Measurements from ENCODE around the gene KCNJ11. TPM values are rescaled to one million over a fixed set of nuclear protein-coding genes. Genes with fewer than 3 reads are reported as not detected.
A peak's percentile ranks its signal among the peaks of the same experiment; 100 is the strongest.

KCNJ11 gene
- total and polyA plus RNA-seq, 2 of the 13 experiments (the other 11 are each of a cell fraction or from before 2014, with no cell fraction given), result 0.38 to 1.6 TPM

DNA sequence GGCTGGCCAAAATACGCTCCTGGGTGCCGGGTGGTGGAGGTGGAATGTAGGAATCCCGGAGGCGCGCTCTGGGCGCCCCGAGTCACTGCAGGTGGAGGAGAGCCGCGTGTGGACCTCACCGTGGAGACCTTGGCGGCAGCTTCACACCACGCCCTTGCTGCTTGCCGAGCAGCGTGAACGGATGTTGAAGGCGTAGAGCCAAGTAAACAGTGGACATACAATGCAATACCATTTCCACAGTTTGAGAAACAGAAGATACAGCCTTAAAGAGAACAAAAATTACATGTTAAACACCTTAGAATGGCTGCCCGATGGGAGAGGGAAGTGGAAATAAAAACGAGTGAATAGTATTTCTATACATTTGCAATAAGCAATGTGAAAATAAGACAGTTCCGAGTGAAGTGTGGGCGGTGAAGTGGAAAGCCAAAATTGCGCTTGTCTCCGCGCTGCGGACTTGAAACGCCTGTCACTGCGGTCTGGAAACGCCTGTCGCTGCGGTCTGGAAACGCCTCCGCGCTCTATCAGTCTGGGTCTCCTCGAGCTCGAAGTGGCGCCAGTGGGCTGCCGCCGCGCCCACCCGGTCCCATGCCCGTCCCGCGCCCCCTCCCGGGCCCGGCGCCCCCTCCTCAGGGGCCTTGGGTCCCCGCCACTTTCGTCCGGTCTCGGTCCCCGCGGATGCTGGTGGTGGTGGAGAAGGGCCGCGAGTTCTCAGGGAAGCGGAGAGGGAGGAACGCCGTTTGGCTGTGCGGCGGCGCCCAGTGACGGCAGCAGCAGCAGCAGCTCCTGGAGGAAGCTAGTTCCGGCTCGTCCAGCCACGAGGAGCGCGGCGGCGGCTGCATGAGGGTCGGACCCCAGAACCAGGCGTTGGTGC is 35.3 kb downstream of the KCNJ11 start (continued):
- TF ChIP-seq BCL3 (CRISPR knock-in tag; IDR thresholded peaks at IDR 0.05), result peak; percentile 80; the same call in 1 of the 2 replicates
- TF ChIP-seq LCORL (IDR thresholded peaks at IDR 0.05), result 0 out of 2 replicates have a peak, but pooled peaks have one; percentile 19
- peak; percentile 71; the same call in 1 of the 2 replicates for TF ChIP-seq LCORL (CRISPR knock-in tag; IDR thresholded peaks at IDR 0.05)
- TF ChIP-seq NFE2L1 (CRISPR knock-in tag; IDR thresholded peaks at IDR 0.05; ENCODE audit: borderline replicate concordance), result no peak
- TF ChIP-seq, protein P1, sequence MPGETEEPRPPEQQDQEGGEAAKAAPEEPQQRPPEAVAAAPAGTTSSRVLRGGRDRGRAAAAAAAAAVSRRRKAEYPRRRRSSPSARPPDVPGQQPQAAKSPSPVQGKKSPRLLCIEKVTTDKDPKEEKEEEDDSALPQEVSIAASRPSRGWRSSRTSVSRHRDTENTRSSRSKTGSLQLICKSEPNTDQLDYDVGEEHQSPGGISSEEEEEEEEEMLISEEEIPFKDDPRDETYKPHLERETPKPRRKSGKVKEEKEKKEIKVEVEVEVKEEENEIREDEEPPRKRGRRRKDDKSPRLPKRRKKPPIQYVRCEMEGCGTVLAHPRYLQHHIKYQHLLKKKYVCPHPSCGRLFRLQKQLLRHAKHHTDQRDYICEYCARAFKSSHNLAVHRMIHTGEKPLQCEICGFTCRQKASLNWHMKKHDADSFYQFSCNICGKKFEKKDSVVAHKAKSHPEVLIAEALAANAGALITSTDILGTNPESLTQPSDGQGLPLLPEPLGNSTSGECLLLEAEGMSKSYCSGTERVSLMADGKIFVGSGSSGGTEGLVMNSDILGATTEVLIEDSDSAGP (CRISPR knock-in tag; IDR thresholded peaks at IDR 0.05; ENCODE audit: borderline replicate concordance), result peak; percentile 92
- TF ChIP-seq LRRFIP1 (CRISPR knock-in tag; conservative IDR thresholded peaks at IDR 0.05), result no peak
- TF ChIP-seq MAFF (IDR thresholded peaks at IDR 0.05; ENCODE audit: low read depth, low read length), result no peak
- no peak for TF ChIP-seq ZNF138 (CRISPR knock-in tag; IDR thresholded peaks at IDR 0.05; ENCODE audit: low read depth)
- no peak; the same call in 1 of the 2 replicates for TF ChIP-seq BHLHE40 (IDR thresholded peaks at IDR 0.05; ENCODE audit: low read length)
- peak; percentile 48; the same call in 1 of the 2 replicates for TF ChIP-seq ZNF451 (CRISPR knock-in tag; IDR thresholded peaks at IDR 0.05)
- TF ChIP-seq, protein P2, sequence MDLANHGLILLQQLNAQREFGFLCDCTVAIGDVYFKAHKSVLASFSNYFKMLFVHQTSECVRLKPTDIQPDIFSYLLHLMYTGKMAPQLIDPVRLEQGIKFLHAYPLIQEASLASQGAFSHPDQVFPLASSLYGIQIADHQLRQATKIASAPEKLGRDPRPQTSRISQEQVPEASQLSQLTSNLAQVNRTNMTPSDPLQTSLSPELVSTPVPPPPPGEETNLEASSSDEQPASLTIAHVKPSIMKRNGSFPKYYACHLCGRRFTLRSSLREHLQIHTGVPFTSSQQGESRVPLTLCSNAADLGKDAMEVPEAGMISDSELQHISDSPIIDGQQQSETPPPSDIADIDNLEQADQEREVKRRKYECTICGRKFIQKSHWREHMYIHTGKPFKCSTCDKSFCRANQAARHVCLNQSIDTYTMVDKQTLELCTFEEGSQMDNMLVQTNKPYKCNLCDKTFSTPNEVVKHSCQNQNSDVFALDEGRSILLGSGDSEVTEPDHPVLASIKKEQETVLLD (CRISPR knock-in tag; IDR thresholded peaks at IDR 0.05; ENCODE audit: low read depth), result peak; percentile 71
- TF ChIP-seq ZNF225 (CRISPR knock-in tag; IDR thresholded peaks at IDR 0.05), result peak; percentile 75
- TF ChIP-seq, protein P3, sequence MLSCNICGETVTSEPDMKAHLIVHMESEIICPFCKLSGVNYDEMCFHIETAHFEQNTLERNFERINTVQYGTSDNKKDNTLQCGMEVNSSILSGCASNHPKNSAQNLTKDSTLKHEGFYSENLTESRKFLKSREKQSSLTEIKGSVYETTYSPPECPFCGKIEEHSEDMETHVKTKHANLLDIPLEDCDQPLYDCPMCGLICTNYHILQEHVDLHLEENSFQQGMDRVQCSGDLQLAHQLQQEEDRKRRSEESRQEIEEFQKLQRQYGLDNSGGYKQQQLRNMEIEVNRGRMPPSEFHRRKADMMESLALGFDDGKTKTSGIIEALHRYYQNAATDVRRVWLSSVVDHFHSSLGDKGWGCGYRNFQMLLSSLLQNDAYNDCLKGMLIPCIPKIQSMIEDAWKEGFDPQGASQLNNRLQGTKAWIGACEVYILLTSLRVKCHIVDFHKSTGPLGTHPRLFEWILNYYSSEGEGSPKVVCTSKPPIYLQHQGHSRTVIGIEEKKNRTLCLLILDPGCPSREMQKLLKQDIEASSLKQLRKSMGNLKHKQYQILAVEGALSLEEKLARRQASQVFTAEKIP (CRISPR knock-in tag; IDR thresholded peaks at IDR 0.05; ENCODE audit: borderline replicate concordance), result no peak
- peak; percentile 93; the same call in 1 of the 2 replicates for TF ChIP-seq ZNF333 (CRISPR knock-in tag; IDR thresholded peaks at IDR 0.05; ENCODE audit: borderline replicate concordance)
- TF ChIP-seq, protein P4, sequence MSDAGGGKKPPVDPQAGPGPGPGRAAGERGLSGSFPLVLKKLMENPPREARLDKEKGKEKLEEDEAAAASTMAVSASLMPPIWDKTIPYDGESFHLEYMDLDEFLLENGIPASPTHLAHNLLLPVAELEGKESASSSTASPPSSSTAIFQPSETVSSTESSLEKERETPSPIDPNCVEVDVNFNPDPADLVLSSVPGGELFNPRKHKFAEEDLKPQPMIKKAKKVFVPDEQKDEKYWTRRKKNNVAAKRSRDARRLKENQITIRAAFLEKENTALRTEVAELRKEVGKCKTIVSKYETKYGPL (CRISPR knock-in tag; IDR thresholded peaks at IDR 0.05), result no peak
- no peak for TF ChIP-seq ZNF326 (CRISPR knock-in tag; IDR thresholded peaks at IDR 0.05; ENCODE audit: borderline replicate concordance)
- TF ChIP-seq EZH2 (conservative IDR thresholded peaks at IDR 0.05; ENCODE audit: low read depth, low read length), result no peak
- TF ChIP-seq JDP2 (CRISPR knock-in tag; IDR thresholded peaks at IDR 0.05; ENCODE audit: borderline replicate concordance), result no peak
- no peak for TF ChIP-seq ZNF256 (CRISPR knock-in tag; conservative IDR thresholded peaks at IDR 0.05)
